ENCODE data around the gene KCTD11. TPM values are rescaled to one million over a fixed set of nuclear protein-coding genes. Genes with fewer than 3 reads are reported as not detected.

Gene KCTD11
- total RNA-seq, 2 donors from 2014 or later: 1.6 to 2.7 TPM

GRCh38 chr17:7341842-7342241, 10.1 kb upstream of the KCTD11 start:
- Mint-ChIP-seq H3K27ac (no peak overlapping the region), H3K4me1 (peaks cover 22% of the 10 kb centered on the region), H3K4me3 (no peak overlapping the region), H3K27me3 (no peaks in the 10 kb centered on the region), H3K36me3 (ENCODE audit: low read depth) (peaks cover 9% of the 10 kb centered on the region)
- ATAC-seq (no peak), DNase-seq (no peak)
- no peaks in the 10 kb centered on the region for H3K9me3 ChIP-seq (ENCODE audit: control insufficient read depth, low read length, poor library complexity, severe bottlenecking)

GRCh38 chr17:7343250-7343649, 8.7 kb upstream of the KCTD11 start:
- H3K9me3 ChIP-seq (ENCODE audit: control insufficient read depth, low read length, poor library complexity, severe bottlenecking): no peaks in the 10 kb centered on the region
- Mint-ChIP-seq H3K4me1 (peaks cover 12% of the 10 kb centered on the region), H3K27me3 (no peaks in the 10 kb centered on the region), H3K36me3 (ENCODE audit: low read depth) (peaks cover 7% of the 10 kb centered on the region), H3K4me3 (no peak overlapping the region), H3K27ac (peak overlapping the region; percentile 34)
- ATAC-seq (no peak), DNase-seq (no peak)

GRCh38 chr17:7346761-7347614, 5.0 kb upstream of the KCTD11 start:
- no peaks in the 10 kb centered on the region for H3K9me3 ChIP-seq (ENCODE audit: control insufficient read depth, low read length, poor library complexity, severe bottlenecking)
- peak overlapping the region; percentile 56 for H3K27ac Mint-ChIP-seq
- DNase-seq (no peak), ATAC-seq (no peak)
- H3K36me3 Mint-ChIP-seq (ENCODE audit: low read depth): peaks cover 7% of the 10 kb centered on the region
- no peaks in the 10 kb centered on the region for H3K27me3 Mint-ChIP-seq
- H3K4me1 Mint-ChIP-seq: peaks cover 21% of the 10 kb centered on the region
- no peak overlapping the region for H3K4me3 Mint-ChIP-seq

GRCh38 chr17:7347630-7348477, 4.1 kb upstream of the KCTD11 start:
- peaks cover 27% of the 10 kb centered on the region for H3K4me1 Mint-ChIP-seq
- H3K36me3 Mint-ChIP-seq (ENCODE audit: low read depth): peaks cover 7% of the 10 kb centered on the region

GRCh38 chr17:7348478-7349242, 3.3 kb upstream of the KCTD11 start:
- Mint-ChIP-seq H3K27me3 (no peaks in the 10 kb centered on the region), H3K36me3 (ENCODE audit: low read depth) (peaks cover 7% of the 10 kb centered on the region), H3K4me1 (peaks cover 27% of the 10 kb centered on the region), H3K27ac (peak overlapping the region; percentile 77), H3K4me3 (peak overlapping the region; percentile 45)
- ATAC-seq: no peak
- H3K9me3 ChIP-seq (ENCODE audit: control insufficient read depth, low read length, poor library complexity, severe bottlenecking): no peaks in the 10 kb centered on the region
- DNase-seq: no peak

More at GRCh38 chr17:7347630-7348477, 4.1 kb upstream of the KCTD11 start:
- DNase-seq (no peak), ATAC-seq (no peak)
- no peaks in the 10 kb centered on the region for H3K27me3 Mint-ChIP-seq
- peak overlapping the region; percentile 77 for H3K27ac Mint-ChIP-seq
- H3K4me3 Mint-ChIP-seq: peak overlapping the region; percentile 45
- no peaks in the 10 kb centered on the region for H3K9me3 ChIP-seq (ENCODE audit: control insufficient read depth, low read length, poor library complexity, severe bottlenecking)

- H3K27ac Mint-ChIP-seq: peak overlapping the region; percentile 94
- peaks cover 2% of the 10 kb centered on the region for H3K36me3 Mint-ChIP-seq (ENCODE audit: low read depth)
- peak overlapping the region; percentile 95 for H3K4me3 Mint-ChIP-seq
- no peaks in the 10 kb centered on the region for H3K9me3 ChIP-seq (ENCODE audit: control insufficient read depth, low read length, poor library complexity, severe bottlenecking)
- no peak for ATAC-seq
- H3K27me3 Mint-ChIP-seq: no peaks in the 10 kb centered on the region
- H3K4me1 Mint-ChIP-seq: peaks cover 38% of the 10 kb centered on the region
- DNase-seq: no peak
Measured at GRCh38 chr17:7352503-7352889, 534 bp downstream of the KCTD11 start.

GRCh38 chr17:7352910-7353635, 1.1 kb downstream of the KCTD11 start:
- no peaks in the 10 kb centered on the region for H3K9me3 ChIP-seq (ENCODE audit: control insufficient read depth, low read length, poor library complexity, severe bottlenecking)
- Mint-ChIP-seq H3K27me3 (no peaks in the 10 kb centered on the region), H3K4me1 (peaks cover 38% of the 10 kb centered on the region), H3K27ac (peak overlapping the region; percentile 94), H3K4me3 (peak overlapping the region; percentile 95), H3K36me3 (ENCODE audit: low read depth) (peaks cover 2% of the 10 kb centered on the region)
- no peak for DNase-seq
- ATAC-seq: no peak

GRCh38 chr17:7354262-7354843, 2.4 kb downstream of the KCTD11 start:
- Mint-ChIP-seq H3K4me3 (peak overlapping the region; percentile 31), H3K36me3 (ENCODE audit: low read depth) (no peaks in the 10 kb centered on the region), H3K27me3 (no peaks in the 10 kb centered on the region), H3K4me1 (peaks cover 32% of the 10 kb centered on the region), H3K27ac (peak overlapping the region; percentile 24)
- no peaks in the 10 kb centered on the region for H3K9me3 ChIP-seq (ENCODE audit: control insufficient read depth, low read length, poor library complexity, severe bottlenecking)
- DNase-seq: no peak
- ATAC-seq: peak; percentile 8

GRCh38 chr17:7355053-7355452, 3.1 kb downstream of the KCTD11 start, which contains the start of gene TMEM95:
Gene TMEM95, plus strand, starts transcription at chr17:7355156. Its CDS starts 49 bp downstream, at chr17:7355205.
- peak within 1 kb of the TSS; percentile 31 for H3K4me3 Mint-ChIP-seq
- no peaks in the 10 kb centered on the region for H3K9me3 ChIP-seq (ENCODE audit: control insufficient read depth, low read length, poor library complexity, severe bottlenecking)
- no peak for ATAC-seq
- H3K27me3 Mint-ChIP-seq: no peaks in the 10 kb centered on the region
- no peaks in the 10 kb centered on the region for H3K36me3 Mint-ChIP-seq (ENCODE audit: low read depth)
- peak within 1 kb of the TSS; percentile 24 for H3K27ac Mint-ChIP-seq
- DNase-seq: no peak
- H3K4me1 Mint-ChIP-seq: peaks cover 27% of the 10 kb centered on the region

- no peak overlapping the region for H3K4me3 Mint-ChIP-seq
- H3K27ac Mint-ChIP-seq: no peak overlapping the region
Measured at GRCh38 chr17:7355573-7355972, 3.6 kb downstream of the KCTD11 start.

GRCh38 chr17:7356072-7356549, 4.1 kb downstream of the KCTD11 start:
- Mint-ChIP-seq H3K4me1 (peaks cover 24% of the 10 kb centered on the region), H3K27me3 (no peaks in the 10 kb centered on the region), H3K36me3 (ENCODE audit: low read depth) (no peaks in the 10 kb centered on the region), H3K27ac (no peak overlapping the region), H3K4me3 (no peak overlapping the region)
- DNase-seq (peak; percentile 69 to 83 (median 70)), ATAC-seq (peak; percentile 61)
- H3K9me3 ChIP-seq (ENCODE audit: control insufficient read depth, low read length, poor library complexity, severe bottlenecking): no peaks in the 10 kb centered on the region

More at GRCh38 chr17:7355573-7355972, 3.6 kb downstream of the KCTD11 start:
- DNase-seq (no peak), ATAC-seq (no peak)
- peaks cover 26% of the 10 kb centered on the region for H3K4me1 Mint-ChIP-seq
- no peaks in the 10 kb centered on the region for H3K9me3 ChIP-seq (ENCODE audit: control insufficient read depth, low read length, poor library complexity, severe bottlenecking)
- H3K27me3 Mint-ChIP-seq: no peaks in the 10 kb centered on the region
- no peaks in the 10 kb centered on the region for H3K36me3 Mint-ChIP-seq (ENCODE audit: low read depth)

- Mint-ChIP-seq H3K36me3 (ENCODE audit: low read depth) (no peaks in the 10 kb centered on the region), H3K27ac (no peak overlapping the region), H3K4me1 (peaks cover 21% of the 10 kb centered on the region), H3K27me3 (peaks cover 4% of the 10 kb centered on the region), H3K4me3 (no peak overlapping the region)
- DNase-seq (no peak), ATAC-seq (no peak)
- H3K9me3 ChIP-seq (ENCODE audit: control insufficient read depth, low read length, poor library complexity, severe bottlenecking): no peaks in the 10 kb centered on the region
Measured at GRCh38 chr17:7356756-7357155, 4.8 kb downstream of the KCTD11 start.

Measured in T-helper 17 cell (primary cell).